Astrocyte (in vitro differentiated cells and primary cell): ENCODE measurements around the gene ZNF729.
"Not testable (repeated sequence)": the region's sequence is repeated elsewhere in the genome, so short reads cannot be mapped to it uniquely, and the experiment has no call there.

Source experiments
- EZH2 ChIP-seq: IDR thresholded peaks from 2 replicates; pipeline ENCODE4 v1.6.1; 2012; ENCODE audit warnings: mild to moderate bottlenecking, low read length, inconsistent platforms; ENCODE audit not compliant: insufficient read depth
- TF ChIP-seq, protein P1 (sequence below): IDR thresholded peaks from 2 replicates; pipeline ENCODE4 v1.5.1; 2011; ENCODE audit warnings: low read depth, mild to moderate bottlenecking, inconsistent platforms, low read length, moderate library complexity; ENCODE audit not compliant: insufficient read depth

GRCh38 chr19:22321554-22321953, 35.3 kb downstream of the ZNF729 start:
- TF ChIP-seq, protein P1, sequence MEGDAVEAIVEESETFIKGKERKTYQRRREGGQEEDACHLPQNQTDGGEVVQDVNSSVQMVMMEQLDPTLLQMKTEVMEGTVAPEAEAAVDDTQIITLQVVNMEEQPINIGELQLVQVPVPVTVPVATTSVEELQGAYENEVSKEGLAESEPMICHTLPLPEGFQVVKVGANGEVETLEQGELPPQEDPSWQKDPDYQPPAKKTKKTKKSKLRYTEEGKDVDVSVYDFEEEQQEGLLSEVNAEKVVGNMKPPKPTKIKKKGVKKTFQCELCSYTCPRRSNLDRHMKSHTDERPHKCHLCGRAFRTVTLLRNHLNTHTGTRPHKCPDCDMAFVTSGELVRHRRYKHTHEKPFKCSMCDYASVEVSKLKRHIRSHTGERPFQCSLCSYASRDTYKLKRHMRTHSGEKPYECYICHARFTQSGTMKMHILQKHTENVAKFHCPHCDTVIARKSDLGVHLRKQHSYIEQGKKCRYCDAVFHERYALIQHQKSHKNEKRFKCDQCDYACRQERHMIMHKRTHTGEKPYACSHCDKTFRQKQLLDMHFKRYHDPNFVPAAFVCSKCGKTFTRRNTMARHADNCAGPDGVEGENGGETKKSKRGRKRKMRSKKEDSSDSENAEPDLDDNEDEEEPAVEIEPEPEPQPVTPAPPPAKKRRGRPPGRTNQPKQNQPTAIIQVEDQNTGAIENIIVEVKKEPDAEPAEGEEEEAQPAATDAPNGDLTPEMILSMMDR: not testable (repeated sequence)
- TF ChIP-seq EZH2: not testable (repeated sequence)
